Right lobe of liver (tissue), 6 donors: Measurements from ENCODE around the gene NAGPA. TPM values are rescaled to one million over a fixed set of nuclear protein-coding genes. Genes with fewer than 3 reads are reported as not detected.
"Not testable (repeated sequence)": the region's sequence is repeated elsewhere in the genome, so short reads cannot be mapped to it uniquely, and the experiment has no call there.

Source experiments
- ATAC-seq, 4 donors: fragments of 200-7000 bp; cut with Tn5 transposase; one replicate each; pipeline ENCODE4 v1.9.1; 2020; ENCODE audit warnings: mild to moderate bottlenecking in 4 of 4, moderate library complexity in 4 of 4
- DNase-seq, 3 donors: peaks; one replicate each; pipeline ENCODE4 v3.0.0-alpha.2; 2020
- H3K27ac ChIP-seq, 3 donors: fragments of 200-600 bp; one replicate each; pipeline ENCODE4 v1.8.0; 2022
- H3K27me3 ChIP-seq, 2 donors: fragments of 200-600 bp; one replicate each; pipeline ENCODE4 v1.8.0; 2022
- H3K36me3 ChIP-seq, 4 donors: fragments of 200-600 bp; sonication (generic) in 1 of 4; one replicate each; pipeline versions ENCODE4 v1.5.1 to v1.8.0; 2017 to 2022; ENCODE audit warnings: control low read depth in 1 of 4
- H3K4me1 ChIP-seq, 4 donors: fragments of 200-600 bp; sonication (generic) in 1 of 4; one replicate each; pipeline versions ENCODE4 v1.5.1 to v1.8.0; 2017 to 2022; ENCODE audit warnings: control low read depth in 1 of 4
- H3K4me3 ChIP-seq, 3 donors: fragments of 200-600 bp; one replicate each; pipeline ENCODE4 v1.8.0; 2022
- H3K9me3 ChIP-seq, 4 donors: fragments of 200-600 bp; sonication (generic) in 1 of 4; one replicate each; pipeline versions ENCODE4 v1.5.1 to v1.8.0; 2017 to 2022; ENCODE audit warnings: control low read depth in 1 of 4
- POLR2A ChIP-seq: fragments of 450-650 bp; IDR thresholded peaks from one replicate; pipeline ENCODE4 v1.6.1; 2017; ENCODE audit warnings: antibody characterized with exemption, mild to moderate bottlenecking
- WGBS: methylation state at CpG from one replicate; pipeline ENCODE4 v1.1.6; 2018; ENCODE audit warnings: low coverage, low lambda C conversion rate; ENCODE audit not compliant: insufficient coverage; ENCODE audit errors: missing lambda C conversion rate; 5-methylcytosine and 5-hydroxymethylcytosine counted together
- intact Hi-C, 2 donors: fragments of 100-400 bp; cut with DNase I; formaldehyde crosslinking; loops; one replicate each; pipeline versions ENCODE4 v1.11.2 to v1.14.1; 2022
- long read RNA-seq: library from polyadenylated mRNA; unstranded; transcript quantifications from one replicate; pipeline ENCODE4 v2.0.0, GENCODE V29; 2019
- total RNA-seq, 6 experiments: library from RNA; depleted of rRNA in 2 of 6; stranded (reverse); fragments of >200 nt in 2 of 6; fragmentation: NEBNext Ultra II Directional in 3 of 6; extraction: Animal tissue kit (Norgen Biotek cat#: 25700) in 3 of 6; gene quantifications; one replicate each; pipeline versions ENCODE4 v1.1.0 to v1.2.4, GENCODE V29; 2016 to 2023
- TF ChIP-seq, protein P1 (sequence below), 4 donors: fragments of 200-600 bp in 3 of 4; fragments of 450-650 bp in 1 of 4; IDR thresholded peaks; one replicate each; pipeline versions ENCODE4 v1.5.1 to v1.8.0; 2016 to 2022; ENCODE audit warnings: antibody characterized with exemption in 4 of 4, mild to moderate bottlenecking in 2 of 4
- donor health status: DM: no; HTN: yes; CAD: no.
- donor health status: DM: no; HTN: no; CAD: no.
- donor health status: DM: no; HTN: no; CAD: no.
- donor health status: DM: no; HTN: yes; CAD: no.
- donor health status: DM: no; HTN: yes; CAD: no.

NAGPA gene, protein sequence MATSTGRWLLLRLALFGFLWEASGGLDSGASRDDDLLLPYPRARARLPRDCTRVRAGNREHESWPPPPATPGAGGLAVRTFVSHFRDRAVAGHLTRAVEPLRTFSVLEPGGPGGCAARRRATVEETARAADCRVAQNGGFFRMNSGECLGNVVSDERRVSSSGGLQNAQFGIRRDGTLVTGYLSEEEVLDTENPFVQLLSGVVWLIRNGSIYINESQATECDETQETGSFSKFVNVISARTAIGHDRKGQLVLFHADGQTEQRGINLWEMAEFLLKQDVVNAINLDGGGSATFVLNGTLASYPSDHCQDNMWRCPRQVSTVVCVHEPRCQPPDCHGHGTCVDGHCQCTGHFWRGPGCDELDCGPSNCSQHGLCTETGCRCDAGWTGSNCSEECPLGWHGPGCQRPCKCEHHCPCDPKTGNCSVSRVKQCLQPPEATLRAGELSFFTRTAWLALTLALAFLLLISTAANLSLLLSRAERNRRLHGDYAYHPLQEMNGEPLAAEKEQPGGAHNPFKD
- 10 to 100 TPM in 2 of 6 experiments, 1 to 10 TPM in 4; 6.6 to 22.1 (median 8.4) TPM for total RNA-seq
- long read RNA-seq, partial matches to known transcripts = 1 of 2 reads
- long read RNA-seq, other reads (novel, unspliced or antisense) = 1 of 2 reads

DNA sequence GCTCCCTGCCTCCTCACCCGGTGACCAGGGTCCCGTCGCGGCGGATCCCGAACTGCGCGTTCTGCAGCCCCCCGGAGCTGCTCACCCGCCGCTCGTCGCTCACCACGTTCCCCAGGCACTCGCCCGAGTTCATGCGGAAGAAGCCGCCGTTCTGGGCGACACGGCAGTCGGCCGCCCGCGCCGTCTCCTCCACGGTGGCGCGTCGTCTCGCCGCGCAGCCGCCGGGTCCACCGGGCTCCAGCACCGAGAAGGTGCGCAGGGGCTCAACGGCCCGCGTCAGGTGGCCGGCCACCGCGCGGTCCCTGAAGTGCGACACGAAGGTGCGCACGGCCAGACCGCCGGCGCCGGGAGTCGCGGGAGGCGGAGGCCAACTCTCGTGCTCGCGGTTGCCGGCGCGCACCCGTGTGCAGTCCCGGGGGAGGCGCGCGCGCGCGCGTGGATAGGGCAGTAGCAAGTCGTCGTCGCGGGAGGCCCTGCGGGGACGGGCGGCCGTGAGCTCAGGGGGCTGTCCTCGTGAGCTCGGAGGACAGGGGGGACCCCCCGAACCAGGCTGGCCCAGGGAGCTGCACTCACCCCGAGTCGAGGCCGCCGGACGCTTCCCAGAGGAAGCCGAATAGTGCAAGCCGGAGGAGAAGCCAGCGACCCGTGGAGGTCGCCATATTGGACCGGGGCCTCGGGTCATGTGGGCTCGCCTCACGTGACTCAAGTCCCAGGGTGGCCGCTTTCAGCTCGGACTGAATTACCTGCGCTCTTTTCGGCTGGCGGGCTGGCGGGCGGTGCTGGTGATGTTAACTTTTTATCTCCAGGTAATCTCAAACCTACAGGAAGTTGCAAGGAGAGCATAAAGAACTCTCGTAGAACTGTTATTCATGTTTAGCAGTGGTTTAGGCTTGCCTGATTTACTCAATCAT is at the start of gene NAGPA:
Gene NAGPA, minus strand, starts transcription at position 680 of the 911 bp plus-strand sequence. Its CDS starts 21 bp downstream, at position 659.
- no peaks in the 10 kb centered on the region for H3K27me3 ChIP-seq
- peak; percentile 89 to 92 (median 92) for DNase-seq
- peak; percentile 48 for TF ChIP-seq POLR2A
- TF ChIP-seq, protein P1, sequence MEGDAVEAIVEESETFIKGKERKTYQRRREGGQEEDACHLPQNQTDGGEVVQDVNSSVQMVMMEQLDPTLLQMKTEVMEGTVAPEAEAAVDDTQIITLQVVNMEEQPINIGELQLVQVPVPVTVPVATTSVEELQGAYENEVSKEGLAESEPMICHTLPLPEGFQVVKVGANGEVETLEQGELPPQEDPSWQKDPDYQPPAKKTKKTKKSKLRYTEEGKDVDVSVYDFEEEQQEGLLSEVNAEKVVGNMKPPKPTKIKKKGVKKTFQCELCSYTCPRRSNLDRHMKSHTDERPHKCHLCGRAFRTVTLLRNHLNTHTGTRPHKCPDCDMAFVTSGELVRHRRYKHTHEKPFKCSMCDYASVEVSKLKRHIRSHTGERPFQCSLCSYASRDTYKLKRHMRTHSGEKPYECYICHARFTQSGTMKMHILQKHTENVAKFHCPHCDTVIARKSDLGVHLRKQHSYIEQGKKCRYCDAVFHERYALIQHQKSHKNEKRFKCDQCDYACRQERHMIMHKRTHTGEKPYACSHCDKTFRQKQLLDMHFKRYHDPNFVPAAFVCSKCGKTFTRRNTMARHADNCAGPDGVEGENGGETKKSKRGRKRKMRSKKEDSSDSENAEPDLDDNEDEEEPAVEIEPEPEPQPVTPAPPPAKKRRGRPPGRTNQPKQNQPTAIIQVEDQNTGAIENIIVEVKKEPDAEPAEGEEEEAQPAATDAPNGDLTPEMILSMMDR (IDR thresholded peaks at IDR 0.05) = no peak
- H3K36me3 ChIP-seq = no peaks in the 10 kb centered on the region
- H3K4me3 ChIP-seq = peak within 1 kb of the TSS; percentile 72 to 95 (median 75)
- WGBS = 3% methylated on average over 6 of the region's 104 CpGs
- peak within 1 kb of the TSS in 2 of 3 donors; percentile 16 to 65 for H3K27ac ChIP-seq
- H3K9me3 ChIP-seq = no peaks in the 10 kb centered on the region
- H3K4me1 ChIP-seq = peaks cover 0 to 7% (median 2%) of the 10 kb centered on the region in 4 donors
- intact Hi-C loops = no loop called here
- ATAC-seq = peak; percentile 89 to 97 (median 95)

DNA sequence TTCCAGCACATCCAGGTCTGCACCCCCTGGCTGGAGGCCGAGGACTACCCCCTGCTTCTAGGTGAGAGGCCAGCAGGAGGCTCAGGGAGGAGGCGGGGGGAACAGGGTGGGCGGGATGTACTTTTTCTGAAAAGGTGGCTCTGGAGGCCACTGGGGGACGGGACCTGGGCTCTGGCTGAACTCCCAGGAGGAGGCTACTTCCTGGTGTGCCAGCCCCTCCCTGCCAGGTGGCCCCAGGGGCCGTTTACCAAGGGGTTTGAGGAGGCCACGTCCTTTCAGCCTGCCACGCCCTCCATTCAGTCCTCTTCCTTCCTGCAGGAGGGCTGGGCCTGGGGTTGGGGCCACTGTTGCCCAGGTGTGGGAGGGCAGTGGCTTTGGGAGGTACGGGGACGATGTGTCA is 47.3 kb upstream of the NAGPA start:
- H3K9me3 ChIP-seq, H3K4me1 ChIP-seq, H3K4me3 ChIP-seq, ATAC-seq, intact Hi-C loops, H3K27ac ChIP-seq, H3K27me3 ChIP-seq, DNase-seq: not testable (repeated sequence)
- peaks cover 0 to 19% (median 0%) of the 10 kb centered on the region in 4 donors for H3K36me3 ChIP-seq
- WGBS = 43% methylated on average over 2 of the region's 9 CpGs

DNA sequence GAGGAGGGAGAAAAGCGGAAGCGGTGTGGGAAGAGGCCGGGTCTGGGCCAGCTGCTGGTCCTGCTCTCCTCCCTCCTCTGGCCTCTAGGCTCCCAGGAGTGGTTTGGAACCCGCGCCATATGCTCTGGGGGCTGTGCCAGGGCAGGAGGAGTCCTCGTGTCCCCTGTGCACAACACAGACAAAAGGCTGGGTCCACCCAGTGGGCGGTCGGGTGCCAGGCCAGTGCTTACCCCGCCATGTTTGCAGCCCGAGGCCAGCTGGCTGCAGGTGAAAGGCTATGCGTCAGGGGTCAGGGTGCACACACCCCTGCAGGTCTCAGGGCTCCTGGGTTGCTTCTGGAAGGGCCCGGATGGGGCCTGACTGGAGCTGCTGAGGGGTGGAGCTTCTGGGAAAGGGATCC is 46.7 kb upstream of the NAGPA start:
- ATAC-seq, H3K27me3 ChIP-seq, H3K9me3 ChIP-seq, H3K4me3 ChIP-seq, intact Hi-C loops, DNase-seq, H3K4me1 ChIP-seq, H3K27ac ChIP-seq: not testable (repeated sequence)
- 88% methylated on average over 5 of the region's 12 CpGs for WGBS
- H3K36me3 ChIP-seq = peaks cover 0 to 19% (median 1%) of the 10 kb centered on the region in 4 donors

DNA sequence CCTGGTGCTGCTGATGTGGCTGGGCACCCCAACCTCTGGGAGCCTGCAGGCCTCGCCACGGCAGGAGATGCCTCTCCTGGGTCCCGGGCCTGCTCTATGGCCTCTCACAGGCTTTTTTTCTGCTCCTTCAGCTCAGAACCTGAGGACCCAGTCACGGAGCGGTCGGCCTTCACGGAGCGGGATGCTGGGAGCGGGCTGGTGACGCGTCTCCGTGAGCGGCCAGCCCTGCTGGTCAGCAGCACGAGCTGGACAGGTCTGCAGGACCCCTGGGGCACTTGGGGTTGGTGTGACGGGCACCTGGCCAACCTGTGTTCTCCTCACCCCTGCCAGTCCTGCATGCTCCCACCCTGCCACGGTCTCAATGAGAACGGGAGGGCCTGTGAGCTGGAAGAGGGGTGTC is 44.9 kb upstream of the NAGPA start:
- H3K36me3 ChIP-seq = peaks cover 0 to 20% (median 2%) of the 10 kb centered on the region in 4 donors
- no peaks in the 10 kb centered on the region for H3K4me1 ChIP-seq

DNA sequence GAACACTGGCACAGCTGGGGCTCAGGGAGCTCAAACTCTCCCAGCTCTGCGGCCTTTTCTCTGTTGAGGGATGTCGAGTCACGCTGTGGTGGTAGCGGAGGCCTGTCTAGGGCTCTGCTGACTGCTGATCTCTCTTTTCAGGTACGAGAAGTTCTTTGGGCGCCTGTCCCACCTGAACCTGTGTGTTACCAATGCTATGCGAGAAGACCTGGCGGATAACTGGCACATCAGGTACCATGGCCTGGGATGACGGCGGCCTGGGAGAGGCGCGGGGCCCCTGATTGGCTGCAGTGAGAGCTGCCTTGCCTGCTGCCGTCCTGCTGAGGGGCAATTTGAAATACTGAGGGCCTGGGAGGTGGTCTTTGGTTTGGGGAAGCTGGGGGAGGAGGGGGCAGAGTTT is 43.6 kb upstream of the NAGPA start:
- Histone ChIP-seq H3K27ac (no peak overlapping the region), H3K4me3 (no peak overlapping the region), H3K27me3 (no peaks in the 10 kb centered on the region), H3K9me3 (no peaks in the 10 kb centered on the region), H3K4me1 (peaks cover 0 to 6% (median 0%) of the 10 kb centered on the region in 4 donors), H3K36me3 (peaks cover 0 to 17% (median 2%) of the 10 kb centered on the region in 4 donors)
- intact Hi-C loops = no loop called here
- TF ChIP-seq, protein P1 (IDR thresholded peaks at IDR 0.05) = no peak
- no peak for TF ChIP-seq POLR2A
- no peak for DNase-seq
- WGBS = 96% methylated on average over 7 of the region's 13 CpGs
- no peak for ATAC-seq

More for the DNA sequence above, 44.9 kb upstream of the NAGPA start:
- intact Hi-C loops = no loop called here
- ATAC-seq (no peak), DNase-seq (no peak)
- H3K4me3 ChIP-seq = no peak overlapping the region
- no peak for TF ChIP-seq POLR2A
- TF ChIP-seq, protein P1 (IDR thresholded peaks at IDR 0.05) = no peak
- H3K27ac ChIP-seq = no peak overlapping the region
- no peaks in the 10 kb centered on the region for H3K9me3 ChIP-seq
- no peaks in the 10 kb centered on the region for H3K27me3 ChIP-seq
- 58% methylated on average over 3 of the region's 17 CpGs for WGBS
